Heart left ventricle (tissue), 16 donors: ENCODE results near the gene FAM210A. TPM values are rescaled to one million over a fixed set of nuclear protein-coding genes. Genes with fewer than 3 reads are reported as not detected.

Source experiments
- ATAC-seq, 4 donors: fragments of 200-7000 bp; cut with Tn5 transposase; one replicate each; pipeline ENCODE4 v1.9.1; 2020 to 2022; ENCODE audit warnings: moderate library complexity in 4 of 4, mild to moderate bottlenecking in 3 of 4, moderate number of reproducible peaks in 1 of 4
- DNase-seq, 5 donors: peaks; one replicate each; pipeline ENCODE4 v3.0.0-alpha.2; 2020
- H3K27ac ChIP-seq, 12 donors: fragments of 200-600 bp; sonication (generic) in 4 of 12; one replicate each; pipeline versions ENCODE4 v1.5.0 to v1.8.0; 2016 to 2022; ENCODE audit warnings: mild to moderate bottlenecking in 2 of 12
- H3K27me3 ChIP-seq, 9 donors: fragments of 200-600 bp; sonication (generic) in 2 of 9; one replicate each; pipeline versions ENCODE4 v1.5.1 to v1.8.0; 2016 to 2022; ENCODE audit warnings: mild to moderate bottlenecking in 3 of 9
- H3K36me3 ChIP-seq, 9 donors: fragments of 200-600 bp; sonication (generic) in 2 of 9; one replicate each; pipeline versions ENCODE4 v1.5.0 to v1.8.0; 2018 to 2022; ENCODE audit warnings: mild to moderate bottlenecking in 2 of 9
- H3K4me1 ChIP-seq, 12 donors: fragments of 200-600 bp; sonication (generic) in 4 of 12; one replicate each; pipeline versions ENCODE4 v1.5.0 to v1.8.0; 2016 to 2022; ENCODE audit warnings: mild to moderate bottlenecking in 3 of 12
- H3K4me3 ChIP-seq, 12 donors: fragments of 200-600 bp; sonication (generic) in 4 of 12; one replicate each; pipeline versions ENCODE4 v1.5.0 to v1.8.0; 2017 to 2022; ENCODE audit warnings: mild to moderate bottlenecking in 9 of 12, moderate library complexity in 4 of 12
- H3K9me3 ChIP-seq, 12 donors: fragments of 200-600 bp; sonication (generic) in 4 of 12; one replicate each; pipeline versions ENCODE4 v1.5.0 to v1.8.0; 2016 to 2022; ENCODE audit warnings: mild to moderate bottlenecking in 1 of 12
- CTCF ChIP-seq, 12 donors: fragments of 200-600 bp; sonication (generic) in 4 of 12; IDR thresholded peaks; one replicate each; pipeline versions ENCODE4 v1.5.0 to v1.8.0; 2018 to 2022; ENCODE audit warnings: antibody characterized with exemption in 12 of 12, mild to moderate bottlenecking in 5 of 12
- POLR2A ChIP-seq, 2 donors: fragments of 450-650 bp; IDR thresholded peaks; one replicate each; pipeline ENCODE4 v1.6.1; 2017; ENCODE audit warnings: antibody characterized with exemption in 2 of 2, mild to moderate bottlenecking in 2 of 2, moderate library complexity in 2 of 2
- WGBS, 4 donors: extraction: QIAGEN DNeasy Blood & Tissue Kit in 2 of 4; methylation state at CpG; one replicate each; pipeline versions ENCODE4 v1.1.5 to v1.1.7; 2013 to 2018; 5-methylcytosine and 5-hydroxymethylcytosine counted together
- intact Hi-C, 10 donors: fragments of 100-400 bp; cut with DNase I; formaldehyde crosslinking; loops; one replicate each; pipeline versions ENCODE4 v1.11.1 to v1.14.2; 2022
- polyA plus RNA-seq, 2 donors: library from polyadenylated mRNA; stranded (reverse); fragments of 200-250 nt; gene quantifications; one replicate each; pipeline ENCODE4 v1.2.3, GENCODE V29; 2013
- total RNA-seq, 9 donors: library from RNA; depleted of rRNA in 2 of 9; stranded (reverse); fragments of >200 nt in 2 of 9; fragmentation: NEBNext Ultra II Directional in 3 of 9; extraction: Animal tissue kit (Norgen Biotek cat#: 25700) in 3 of 9; gene quantifications; one replicate each; pipeline versions ENCODE4 v1.1.0 to v1.2.4, GENCODE V29; 2016 to 2023
- donor health status: ischemic (EF 13 %, LVEDD 7.1; RV severe dilation, severe dysfunction).
- donor health status: healthy with polysubstance abuse.
- donor health status: DM: no; HTN: yes; CAD: no.
- donor health status: DM: no; HTN: no; CAD: no.
- donor health status: ischemic (EF 25% LVEDD 6.9; RV normal size, moderate dysfunction).
- donor health status: ischemic (EF 25% LVEDD 5.7; RV mildly dilated, moderate dysfunction).
- donor health status: healthy.
- donor health status: DM: yes; HTN: yes; CAD: no.
- donor health status: ischemic (EF 35%, LVEDD 5.7; RV mildly dilated, moderate dysfunction).
- donor health status: nonischemic (EF 11% LVEDD 7.7; RV severe dilation, severe dysfunction).
- donor health status: DM: yes; HTN: yes; CAD: no.
- donor health status: PGD.
- donor health status: ischemic (EF 29% LVEDD 5.4; RV normal size, mild dysfunction).
- donor health status: nonischemic (EF 23%, LVEDD 6.1; RV moderate dilation, normal function).

The FAM210A gene
- total and polyA plus RNA-seq, 11 donors: 14.0 to 66.4 (median 48.1) TPM

GRCh38 chr18:13620206-13620672 lies 106.1 kb downstream of the FAM210A start:
- Histone ChIP-seq H3K36me3 (peaks cover 0 to 16% (median 0%) of the 10 kb centered on the region in 9 donors), H3K9me3 (no peaks in the 10 kb centered on the region), H3K4me3 (no peak overlapping the region), H3K4me1 (peaks cover 0 to 33% (median 10%) of the 10 kb centered on the region in 12 donors), H3K27ac (no peak overlapping the region), H3K27me3 (no peaks in the 10 kb centered on the region)
- ATAC-seq: no peak
- no peak for DNase-seq
- 81 to 90% (median 88%) methylated on average over 10 of the region's 10 CpGs for WGBS, 4 donors
- intact Hi-C loops: loop anchor here in 2 of 10 donors (10.0 kb wide), 2 partner anchors 495 to 515 kb away; no protein-coding TSS in a partner anchor
- TF ChIP-seq CTCF (IDR thresholded peaks at IDR 0.05) (no peak), POLR2A (IDR thresholded peaks at IDR 0.05) (no peak)

GRCh38 chr18:13619505-13620205 lies 106.7 kb downstream of the FAM210A start:
- H3K27me3 ChIP-seq: no peaks in the 10 kb centered on the region
- peaks cover 0 to 38% (median 16%) of the 10 kb centered on the region in 12 donors for H3K4me1 ChIP-seq
- H3K27ac ChIP-seq: no peak overlapping the region
- ATAC-seq: no peak
- intact Hi-C loops: loop anchor here in 6 of 10 donors (5.0 to 10.0 kb wide), 6 partner anchors 55 to 515 kb away; no protein-coding TSS in a partner anchor
- TF ChIP-seq CTCF (IDR thresholded peaks at IDR 0.05) (no peak), POLR2A (IDR thresholded peaks at IDR 0.05) (no peak)
- WGBS, 4 donors: 90 to 100% (median 91%) methylated on average over 10 to 20 of the region's 20 CpGs
- no peak for DNase-seq
- peaks cover 0 to 16% (median 0%) of the 10 kb centered on the region in 9 donors for H3K36me3 ChIP-seq
- H3K4me3 ChIP-seq: no peak overlapping the region
- H3K9me3 ChIP-seq: no peaks in the 10 kb centered on the region

- no peak for ATAC-seq
Observed at GRCh38 chr18:13618760-13619438, 107.5 kb downstream of the FAM210A start.

More at GRCh38 chr18:13618760-13619438, 107.5 kb downstream of the FAM210A start:
- H3K4me3 ChIP-seq: no peak overlapping the region
- intact Hi-C loops: loop anchor here in 4 of 10 donors (5.0 to 10.0 kb wide), 4 partner anchors 54 to 184 kb away; no protein-coding TSS in a partner anchor
- H3K9me3 ChIP-seq: no peaks in the 10 kb centered on the region
- peaks cover 0 to 16% (median 0%) of the 10 kb centered on the region in 9 donors for H3K36me3 ChIP-seq
- no peak overlapping the region for H3K27ac ChIP-seq
- WGBS, 4 donors: 81 to 89% (median 85%) methylated on average over 10 to 13 of the region's 13 CpGs
- peaks cover 3 to 44% (median 23%) of the 10 kb centered on the region in 12 donors for H3K4me1 ChIP-seq
- no peaks in the 10 kb centered on the region for H3K27me3 ChIP-seq
- TF ChIP-seq POLR2A (IDR thresholded peaks at IDR 0.05): no peak
- no peak for TF ChIP-seq CTCF (IDR thresholded peaks at IDR 0.05)
- DNase-seq: no peak
